ENCODE measurements around the gene RASGEF1B. TPM values are rescaled to one million over a fixed set of nuclear protein-coding genes. Genes with fewer than 3 reads are reported as not detected.
"Not testable (repeated sequence)": the region's sequence is repeated elsewhere in the genome, so short reads cannot be mapped to it uniquely, and the experiment has no call there.

RASGEF1B gene
- total and polyA plus RNA-seq, 2 of the 13 experiments (the other 11 are each of a cell fraction or from before 2014, with no cell fraction given), result 0.04 TPM

- H3K9me3 ChIP-seq (ENCODE audit: low read length), result no peaks in the 10 kb centered on the region
- CTCF ChIA-PET (ENCODE audit: low intra/inter-chr PET ratio, low total read pairs), result interaction anchor here (1.4 to 5.1 kb wide), 2 partner anchors 793 to 797 kb away, joined by 4 to 55 read pairs; no protein-coding TSS in a partner anchor
- H3K27ac ChIP-seq (ENCODE audit: extremely low read length, insufficient read depth, low read length), result no peak overlapping the region
- no peak overlapping the region for H3K9ac ChIP-seq (ENCODE audit: insufficient read depth, low read depth, low read length)
- BruUV-seq (replicated peaks), result no TSS peak
- H3K36me3 ChIP-seq (replicated peaks in 1 of 2; ENCODE audit: control insufficient read depth in 1 of 2, insufficient read depth in 2 of 2, low read length in 2 of 2), result no peaks in the 10 kb centered on the region
- FAIRE-seq (no peak), ATAC-seq (no peak), DNase-seq (ENCODE audit: low spot score) (no peak)
- no peak for TF ChIP-seq FLYWCH1 (CRISPR knock-in tag; IDR thresholded peaks at IDR 0.05)
- TF ChIP-seq DBP (CRISPR knock-in tag; IDR thresholded peaks at IDR 0.05; ENCODE audit: not compliant biosample characterization), result no peak
- TF ChIP-seq ZNF343 (CRISPR knock-in tag; IDR thresholded peaks at IDR 0.05), result no peak
- no peak for TF ChIP-seq ZSCAN31 (CRISPR knock-in tag; IDR thresholded peaks at IDR 0.05; ENCODE audit: low read depth)
- no peak for TF ChIP-seq MAFK (conservative IDR thresholded peaks at IDR 0.05 in 1 of 2, IDR thresholded peaks at IDR 0.05 in 1 of 2; ENCODE audit: low read length in 2 of 2)
- in situ Hi-C loops (cut with HindIII; ENCODE audit: extremely low pct_ligation_motif_present, low pct_unique_long_range_greater_than_20kb), result loop anchor here (5.0 kb wide), 1 partner anchor 795 kb away; no protein-coding TSS in a partner anchor
- H3K79me2 ChIP-seq (ENCODE audit: insufficient read depth, low read length), result no peaks in the 10 kb centered on the region
- no peaks in the 10 kb centered on the region for H3K27me3 ChIP-seq (ENCODE audit: control insufficient read depth in 1 of 2, insufficient read depth in 2 of 2, low read length in 2 of 2)
- POLR2A ChIA-PET, result no interaction called here
- no peak overlapping the region for H3K4me3 ChIP-seq (replicated peaks in 1 of 3; ENCODE audit: insufficient read depth in 1 of 3, low read depth in 2 of 3, low read length in 3 of 3)
- WGBS (ENCODE audit: low lambda C conversion rate), result 20% methylated on average over 4 of the region's 4 CpGs
- H3K4me2 ChIP-seq (ENCODE audit: low read depth, low read length), result no peak overlapping the region
- no peaks in the 10 kb centered on the region for H4K20me1 ChIP-seq (ENCODE audit: insufficient read depth, low read length)
- H2AFZ ChIP-seq (ENCODE audit: low read length), result no peak overlapping the region
- no peaks in the 10 kb centered on the region for H3K4me1 ChIP-seq (ENCODE audit: insufficient read depth, low read length)
- intact Hi-C loops (cut with micrococcal nuclease; ENCODE audit: unreplicated experiment), result no loop called here
Measured at GRCh38 chr4:81407726-81408125, 64.0 kb downstream of the RASGEF1B start.

- H3K9me3 ChIP-seq (ENCODE audit: low read length); ATAC-seq; DNase-seq (ENCODE audit: low spot score); BruUV-seq (replicated peaks); H4K20me1 ChIP-seq (ENCODE audit: insufficient read depth, low read length); FAIRE-seq; H3K4me3 ChIP-seq (replicated peaks in 1 of 3; ENCODE audit: insufficient read depth in 1 of 3, low read depth in 2 of 3, low read length in 3 of 3); H3K36me3 ChIP-seq (replicated peaks in 1 of 2; ENCODE audit: control insufficient read depth in 1 of 2, insufficient read depth in 2 of 2, low read length in 2 of 2); POLR2A ChIA-PET; H3K4me1 ChIP-seq (ENCODE audit: insufficient read depth, low read length); H3K27ac ChIP-seq (ENCODE audit: extremely low read length, insufficient read depth, low read length); H3K79me2 ChIP-seq (ENCODE audit: insufficient read depth, low read length); H2AFZ ChIP-seq (ENCODE audit: low read length); H3K27me3 ChIP-seq (ENCODE audit: control insufficient read depth in 1 of 2, insufficient read depth in 2 of 2, low read length in 2 of 2); H3K4me2 ChIP-seq (ENCODE audit: low read depth, low read length); H3K9ac ChIP-seq (ENCODE audit: insufficient read depth, low read depth, low read length): not testable (repeated sequence)
- intact Hi-C loops (cut with micrococcal nuclease; ENCODE audit: unreplicated experiment), result loop anchor here (1.0 kb wide), 4 partner anchors 61 to 862 kb away; no protein-coding TSS in a partner anchor
- CTCF ChIA-PET (ENCODE audit: low intra/inter-chr PET ratio, low total read pairs), result interaction anchor here (1.3 to 5.1 kb wide), 4 partner anchors 438 to 862 kb away, joined by 4 to 55 read pairs (median 17); no protein-coding TSS in a partner anchor
- in situ Hi-C loops (cut with HindIII; ENCODE audit: extremely low pct_ligation_motif_present, low pct_unique_long_range_greater_than_20kb), result loop anchor here (5.0 kb wide), 1 partner anchor 796 kb away; no protein-coding TSS in a partner anchor
- WGBS (ENCODE audit: low lambda C conversion rate), result 30% methylated on average over 13 of the region's 13 CpGs
Measured at GRCh38 chr4:81406481-81406880, 65.2 kb downstream of the RASGEF1B start.

All from HepG2 (cell line).